Inflammatory macrophage treated with lipopolysaccharide for 4 hours (primary cell): ENCODE data around the gene MIEF2.
"Not testable (repeated sequence)": the region's sequence is repeated elsewhere in the genome, so short reads cannot be mapped to it uniquely, and the experiment has no call there.

Experiments used
- DNase-seq: peaks from one replicate; pipeline ENCODE4 v3.0.0-alpha.2; 2020

Gene MIEF2

GRCh38 chr17:18257268-18257981 is 3.0 kb upstream of the MIEF2 start:
- DNase-seq = peak; percentile 80

DNA sequence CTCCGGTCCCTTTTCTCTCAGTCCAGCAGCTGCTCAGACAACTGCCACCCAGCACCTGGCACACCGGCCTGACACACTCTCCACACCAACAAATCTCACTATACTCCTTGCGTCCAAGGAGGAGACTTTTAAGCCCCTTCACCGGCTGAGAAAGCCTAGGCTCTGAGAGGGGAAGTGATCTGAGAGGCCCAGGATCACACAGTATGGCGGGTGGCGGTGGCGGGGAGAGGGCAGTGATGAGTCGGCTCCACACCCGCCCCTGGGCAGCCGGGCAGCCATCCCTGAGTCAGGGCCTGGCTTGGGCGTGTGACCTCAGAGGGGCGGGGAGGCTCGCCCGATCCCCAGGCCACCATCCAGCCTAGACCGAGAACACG is 2.5 kb upstream of the MIEF2 start:
- peak; percentile 93 for DNase-seq

DNA sequence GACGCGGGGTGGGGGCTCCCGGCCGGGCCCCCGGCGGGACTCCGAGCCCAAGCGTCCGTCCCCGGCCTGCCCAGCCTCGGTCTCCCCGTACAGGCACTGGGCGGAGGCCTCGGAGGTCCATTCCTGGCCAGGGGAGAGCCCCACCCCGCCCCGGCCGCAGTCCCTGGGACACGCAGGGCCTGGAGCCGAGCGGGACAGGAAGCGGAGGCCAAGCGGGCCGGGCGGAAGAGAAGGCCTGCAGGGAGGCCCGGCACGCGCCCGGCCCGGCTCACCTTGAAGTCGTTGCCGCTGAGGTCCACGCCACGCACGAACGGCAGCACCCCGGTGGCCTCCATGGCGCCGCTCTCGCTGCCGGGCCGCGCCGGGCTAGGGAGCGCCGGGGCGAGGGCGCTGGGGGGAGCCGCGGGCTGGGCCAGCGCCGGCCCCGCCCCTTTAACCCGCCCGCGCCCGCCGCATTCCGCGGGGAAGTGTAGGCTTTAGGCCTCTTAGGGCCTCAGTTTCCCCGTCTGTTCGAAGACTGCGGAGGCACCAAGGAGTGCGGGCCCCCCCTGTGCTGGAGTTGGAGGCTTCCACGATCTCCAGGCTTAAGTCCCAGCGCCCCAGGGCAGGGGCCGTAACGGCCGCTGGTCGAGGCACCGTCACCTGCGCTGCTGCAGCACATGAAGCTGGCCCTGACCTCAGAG is 2.0 kb upstream of the MIEF2 start, which contains the start of gene FLII:
Gene FLII (minus strand): TSS at position 383 of the 683 bp plus-strand sequence. CDS start 48 bp downstream, at position 335.
- DNase-seq = peak; percentile 60

- no peak for DNase-seq
Measured at GRCh38 chr17:18259621-18260331, 686 bp upstream of the MIEF2 start.

GRCh38 chr17:18261146-18261515 is 669 bp downstream of the MIEF2 start:
- DNase-seq = peak; percentile 30

DNA sequence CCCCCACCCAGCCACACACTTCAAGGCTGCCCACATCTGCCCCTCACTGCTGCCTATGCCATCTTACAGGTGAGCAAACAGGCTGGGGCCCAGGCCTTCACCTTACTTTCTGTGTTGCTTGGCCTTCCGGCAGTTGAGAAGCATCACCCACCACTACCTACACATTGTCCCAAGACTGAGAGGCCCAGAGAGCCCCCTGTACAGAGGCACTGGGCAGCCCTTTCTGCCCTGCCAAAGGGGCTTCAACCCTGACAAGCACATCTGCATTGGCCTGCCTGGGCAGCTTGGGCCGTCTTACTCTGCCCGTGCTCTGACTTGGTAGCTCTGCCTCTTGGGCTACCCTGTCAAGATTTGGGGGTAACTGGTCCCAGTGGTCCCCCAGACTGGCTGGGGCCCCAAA is 1.2 kb downstream of the MIEF2 start:
- DNase-seq = no peak

DNA sequence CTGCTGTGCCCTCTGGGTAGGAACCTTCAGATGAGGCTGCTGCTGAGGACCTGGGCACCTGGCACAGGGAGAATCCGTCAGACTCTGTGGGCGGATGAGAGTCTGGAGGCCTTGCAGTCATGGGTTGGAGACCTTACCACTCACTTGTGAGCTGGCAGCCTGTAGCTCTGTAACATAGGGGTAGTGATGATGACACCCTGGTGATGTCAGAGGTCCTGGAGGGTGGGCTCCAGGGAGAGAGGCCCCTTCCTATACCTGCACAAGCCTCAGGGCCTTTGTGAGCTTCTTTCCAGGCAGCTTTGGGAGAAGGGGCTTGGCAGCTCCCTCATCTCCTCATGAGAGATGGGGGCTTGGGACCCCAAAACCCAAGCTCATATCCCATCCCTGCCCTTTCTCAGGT is 1.6 kb downstream of the MIEF2 start:
- peak; percentile 3 for DNase-seq

DNA sequence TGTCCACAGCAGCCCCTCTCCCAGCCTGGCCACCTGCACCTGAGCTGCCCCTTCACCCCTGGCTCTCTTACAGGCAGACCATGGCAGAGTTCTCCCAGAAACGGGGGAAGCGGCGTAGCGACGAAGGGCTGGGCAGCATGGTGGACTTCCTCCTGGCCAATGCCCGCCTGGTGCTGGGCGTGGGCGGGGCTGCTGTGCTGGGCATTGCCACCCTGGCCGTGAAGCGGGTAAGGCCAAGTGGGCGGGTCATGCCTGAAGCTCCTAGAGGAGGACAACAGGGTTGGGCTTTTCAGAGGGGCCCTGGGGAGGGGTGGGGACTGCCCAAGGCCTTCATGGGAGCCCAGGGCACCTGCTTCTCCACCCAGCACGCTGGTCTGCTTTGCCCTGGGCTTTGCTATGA is 2.2 kb downstream of the MIEF2 start:
- DNase-seq = peak; percentile 17

DNA sequence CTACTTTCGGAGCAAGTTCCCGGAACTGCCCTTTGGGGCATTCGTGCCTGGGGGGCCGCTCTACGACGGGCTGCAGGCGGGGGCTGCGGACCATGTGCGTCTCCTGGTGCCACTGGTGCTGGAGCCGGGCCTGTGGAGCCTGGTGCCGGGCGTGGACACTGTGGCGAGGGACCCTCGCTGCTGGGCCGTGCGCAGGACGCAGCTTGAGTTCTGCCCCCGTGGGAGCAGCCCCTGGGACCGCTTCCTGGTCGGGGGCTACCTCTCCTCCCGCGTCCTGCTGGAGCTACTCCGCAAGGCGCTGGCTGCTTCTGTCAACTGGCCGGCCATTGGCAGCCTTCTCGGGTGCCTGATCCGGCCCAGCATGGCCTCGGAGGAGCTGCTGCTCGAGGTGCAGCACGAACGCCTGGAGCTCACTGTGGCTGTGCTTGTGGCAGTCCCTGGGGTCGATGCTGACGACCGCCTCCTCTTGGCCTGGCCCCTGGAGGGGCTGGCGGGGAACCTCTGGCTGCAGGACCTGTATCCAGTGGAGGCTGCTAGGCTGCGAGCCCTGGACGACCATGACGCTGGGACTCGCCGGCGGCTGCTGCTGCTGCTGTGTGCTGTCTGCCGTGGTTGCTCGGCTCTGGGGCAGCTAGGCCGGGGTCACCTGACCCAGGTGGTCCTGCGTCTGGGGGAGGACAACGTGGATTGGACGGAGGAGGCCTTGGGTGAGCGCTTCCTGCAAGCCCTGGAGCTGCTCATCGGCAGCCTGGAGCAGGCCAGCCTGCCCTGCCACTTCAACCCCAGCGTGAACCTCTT is 3.6 kb downstream of the MIEF2 start:
- no peak for DNase-seq

DNA sequence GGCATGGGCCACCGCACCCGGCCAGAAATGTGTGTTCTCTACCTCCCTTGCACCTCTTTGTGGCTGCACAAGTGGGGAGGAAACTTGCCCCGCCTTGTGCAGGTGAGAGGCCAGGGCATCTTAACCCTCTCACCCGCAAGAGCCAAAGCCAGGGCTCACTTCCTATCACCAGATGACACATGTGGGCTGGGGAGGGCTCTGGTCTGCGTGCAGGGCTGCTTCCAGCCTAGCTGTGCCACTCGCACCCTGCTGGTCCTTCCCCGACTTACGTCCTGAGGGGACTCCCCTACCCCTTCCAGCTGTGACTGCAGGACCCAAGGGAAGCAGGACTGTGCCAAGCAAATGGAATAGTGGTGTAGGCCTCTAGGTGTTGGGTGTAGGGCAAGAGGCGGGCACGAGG is 6.9 kb downstream of the MIEF2 start:
- DNase-seq = no peak

DNA sequence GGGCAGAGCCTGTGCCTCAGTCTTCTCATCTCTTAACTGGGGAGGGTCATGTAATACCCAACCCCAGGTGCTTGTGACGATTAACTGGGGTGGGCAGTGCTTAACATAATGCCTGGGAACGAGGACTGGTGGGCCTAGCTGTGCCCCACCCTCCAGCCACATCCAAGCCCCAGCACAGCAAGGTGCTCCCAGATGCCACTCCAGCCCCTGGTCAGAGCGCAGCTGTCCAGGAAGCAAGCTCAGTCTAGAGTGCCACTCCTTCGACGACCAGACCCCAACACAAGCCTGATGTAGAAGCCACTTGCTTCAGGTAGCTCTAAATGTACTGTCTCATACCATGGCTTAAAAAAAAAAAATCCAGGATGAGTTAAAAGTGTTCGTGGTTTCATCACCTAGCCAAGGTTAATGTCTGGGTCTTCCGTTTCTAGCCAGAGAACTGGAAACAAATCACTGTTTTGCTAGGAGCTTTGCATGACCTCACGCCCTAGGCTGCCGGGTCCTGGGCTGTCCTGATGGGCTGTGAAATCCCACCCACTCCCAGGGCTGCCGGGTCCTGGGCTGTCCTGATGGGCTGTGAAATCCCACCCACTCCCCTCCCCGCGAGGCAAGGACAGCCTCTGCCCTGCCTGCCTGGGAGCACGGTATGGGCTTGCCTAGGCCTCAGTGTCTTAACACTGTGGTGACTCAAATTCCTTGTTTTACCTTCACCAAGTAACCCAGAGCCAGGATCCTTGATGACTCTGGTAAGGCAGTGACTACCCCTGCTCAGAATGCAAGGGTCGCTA is 7.7 kb downstream of the MIEF2 start:
- no peak for DNase-seq

- DNase-seq = no peak
Measured at GRCh38 chr17:18270046-18270931, 9.8 kb downstream of the MIEF2 start.

DNA sequence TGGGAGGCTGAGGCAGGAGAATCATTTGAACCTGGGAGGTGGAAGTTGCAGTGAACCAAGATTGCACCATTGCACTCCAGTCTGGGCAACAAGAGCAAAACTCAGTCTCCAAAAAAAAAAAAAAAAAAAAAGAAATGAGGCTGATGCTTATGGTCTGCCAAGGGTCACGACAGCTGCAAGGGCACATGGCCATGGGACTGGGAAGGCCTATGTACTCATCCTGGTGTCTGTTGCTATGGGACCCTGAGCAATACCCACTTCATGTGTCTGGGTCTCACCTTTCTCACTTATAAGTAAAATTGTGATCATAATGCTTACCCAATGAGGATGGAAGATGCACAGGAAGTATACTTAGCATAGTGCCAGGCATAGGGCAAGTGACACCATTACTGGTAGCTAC is 16.6 kb downstream of the MIEF2 start:
- DNase-seq = no peak

GRCh38 chr17:18278867-18279266 is 18.4 kb downstream of the MIEF2 start:
- no peak for DNase-seq

- no peak for DNase-seq
Measured at GRCh38 chr17:18280249-18280648, 19.8 kb downstream of the MIEF2 start.

GRCh38 chr17:18280766-18281371 is 20.4 kb downstream of the MIEF2 start:
- no peak for DNase-seq

GRCh38 chr17:18281788-18282187 is 21.3 kb downstream of the MIEF2 start:
- DNase-seq = no peak

DNA sequence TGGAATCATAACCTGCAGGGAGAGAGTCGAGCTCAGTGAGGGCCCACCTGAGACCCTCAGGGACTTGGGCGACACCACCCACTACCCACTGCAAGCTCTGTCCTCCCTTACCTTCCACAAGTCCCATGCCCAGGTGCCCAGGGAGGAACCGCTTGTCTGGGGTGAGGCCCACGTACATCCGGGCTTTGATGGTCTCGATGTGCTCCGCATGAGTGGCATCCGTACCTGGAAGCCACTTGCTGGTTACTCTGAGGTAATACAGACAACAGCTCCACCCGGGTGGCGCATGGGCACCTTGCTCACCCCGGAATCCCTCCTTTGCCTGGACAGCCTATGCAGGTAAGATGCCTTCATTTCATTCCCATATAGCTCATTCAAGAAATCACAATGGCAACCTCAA is 24.8 kb downstream of the MIEF2 start:
- DNase-seq = no peak

DNA sequence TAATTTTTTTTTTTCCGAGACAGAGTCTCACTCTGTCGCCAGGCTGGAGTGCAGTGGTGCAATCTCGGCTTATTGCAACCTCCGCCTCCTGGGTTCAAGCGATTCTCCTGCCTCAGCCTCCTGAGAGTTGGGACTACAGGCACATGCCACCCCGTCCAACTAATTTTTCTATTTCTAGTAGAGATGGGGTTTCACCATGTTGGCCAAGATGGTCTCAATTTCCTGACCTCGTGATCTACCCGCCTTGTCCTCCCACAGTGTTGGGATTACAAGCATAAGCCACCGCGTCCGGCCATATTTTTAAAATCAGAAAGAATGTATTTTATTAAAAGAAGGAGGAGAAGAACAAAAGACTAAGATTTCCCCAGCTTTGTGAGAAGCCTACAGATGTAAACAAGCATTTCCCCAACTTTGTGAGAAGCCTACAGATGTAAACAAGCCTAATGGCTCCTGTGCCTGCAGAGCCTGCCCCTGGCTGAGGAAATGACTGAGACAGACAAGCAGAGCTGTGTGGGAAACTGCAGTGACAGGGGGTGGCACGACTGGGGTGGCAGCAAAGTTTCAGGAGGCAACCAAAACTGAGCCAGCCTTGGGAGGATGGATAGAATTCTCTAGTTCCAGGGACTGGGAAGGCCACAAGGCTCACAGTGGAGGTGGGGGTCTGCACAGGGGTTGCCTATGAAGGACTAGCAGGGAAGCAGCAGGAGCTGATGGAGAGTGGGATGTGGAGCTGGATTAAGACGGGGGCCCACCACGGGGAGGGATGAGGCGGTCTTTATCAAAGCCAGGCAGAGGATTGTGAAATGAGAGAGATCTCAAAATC is 31.5 kb downstream of the MIEF2 start:
- no peak for DNase-seq

DNA sequence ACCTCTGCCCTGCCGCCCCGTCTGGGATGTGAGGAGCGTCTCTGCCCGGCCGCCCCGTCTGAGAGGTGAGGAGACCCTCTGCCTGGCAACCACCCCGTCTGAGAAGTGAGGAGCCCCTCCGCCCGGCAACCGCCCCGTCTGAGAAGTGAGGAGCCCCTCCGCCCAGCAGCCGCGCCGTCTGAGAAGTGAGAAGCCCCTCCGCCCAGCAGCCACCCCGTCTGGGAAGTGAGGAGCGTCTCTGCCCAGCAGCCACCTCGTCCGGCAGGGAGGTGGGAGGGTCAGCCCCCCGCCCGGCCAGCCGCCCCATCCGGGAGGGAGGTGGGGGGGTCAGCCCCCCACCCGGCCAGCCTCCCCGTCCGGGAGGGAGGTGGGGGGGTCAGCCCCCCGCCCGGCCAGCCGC is 37.6 kb downstream of the MIEF2 start:
- DNase-seq = not testable (repeated sequence)
